GM12878 (cell line): ENCODE results near the gene GRIK4. TPM values are rescaled to one million over a fixed set of nuclear protein-coding genes. Genes with fewer than 3 reads are reported as not detected.

ENCODE experiments used
- ATAC-seq: fragments of 200-7000 bp; cut with Tn5 transposase; 3 replicates; pipeline ENCODE4 v1.9.1; 2020; ENCODE audit warnings: mild to moderate bottlenecking, moderate library complexity
- BruUV-seq: library from RNA; stranded (reverse); fragments of 400-500 nt; replicated peaks from 2 replicates; lab custom pipeline; 2021; lab: Mats Ljungman, UMichigan
- CTCF ChIA-PET: fragments of 300-600 bp; sonication (Branson Sonifier 250); formaldehyde crosslinking; extraction: SDS; loops from one replicate; lab custom pipeline; 2021; ENCODE audit warnings: inconsistent platforms; lab: Yijun Ruan, JAX
- POLR2A ChIA-PET: fragments of 350-600 bp; formaldehyde crosslinking; extraction: SDS; loops from one replicate; lab custom pipeline; 2021; ENCODE audit warnings: inconsistent platforms; lab: Charles Lee
- RAD21 ChIA-PET: fragments of 300-600 bp; sonication (Branson Sonifier 250); formaldehyde crosslinking; loops from one replicate; lab custom pipeline; 2023; ENCODE audit warnings: antibody characterized with exemption; ENCODE audit not compliant: unreplicated experiment; lab: Charles Lee
- SMC1A ChIA-PET: fragments of 300-600 bp; sonication (Branson Sonifier 250); formaldehyde crosslinking; loops from one replicate; lab custom pipeline; 2023; ENCODE audit not compliant: unreplicated experiment, uncharacterized antibody; lab: Charles Lee
- DNase-seq: peaks from one replicate; pipeline ENCODE4 v3.0.0-alpha.2; 2011; ENCODE audit warnings: low read depth, low spot score
- FAIRE-seq: peaks from 3 replicates; lab custom pipeline; 2011; peaks lifted over from hg19 to GRCh38; lab: Jason Lieb, UNC
- H2AFZ ChIP-seq: 2 replicates; pipeline ENCODE4 v1.6.0; 2011; ENCODE audit warnings: low read depth, low read length, control low read depth; ENCODE audit not compliant: control insufficient read depth
- H3K27ac ChIP-seq: 2 replicates; pipeline ENCODE4 v1.5.1; 2011; ENCODE audit warnings: control low read depth; ENCODE audit not compliant: control insufficient read depth, insufficient read depth
- H3K27me3 ChIP-seq, 2 experiments: replicated peaks in 1 of 2; 2 replicates each; pipeline versions ENCODE4 v1.6.0 to v1.6.1; 2011; ENCODE audit warnings: low read length in 1 of 2; ENCODE audit not compliant: control insufficient read depth in 2 of 2, insufficient read depth in 2 of 2
- H3K36me3 ChIP-seq, 2 experiments: 2 replicates each; pipeline ENCODE4 v1.5.1; 2011; ENCODE audit warnings: low read length in 1 of 2; ENCODE audit not compliant: control insufficient read depth in 2 of 2, insufficient read depth in 2 of 2
- H3K4me1 ChIP-seq: 2 replicates; pipeline ENCODE4 v1.6.1; 2011; ENCODE audit warnings: mild to moderate bottlenecking, low read length, moderate library complexity, mixed read lengths; ENCODE audit not compliant: control insufficient read depth, insufficient read depth
- H3K4me2 ChIP-seq: 2 replicates; pipeline ENCODE4 v1.6.0; 2011; ENCODE audit warnings: control low read depth; ENCODE audit not compliant: control insufficient read depth, insufficient read depth
- H3K4me3 ChIP-seq: fragments of 200-600 bp; sonication (generic); 2 replicates; pipeline ENCODE4 v1.5.1; 2016
- H3K79me2 ChIP-seq: 2 replicates; pipeline ENCODE4 v1.6.0; 2011; ENCODE audit warnings: low read length; ENCODE audit not compliant: control insufficient read depth, insufficient read depth
- H3K9ac ChIP-seq: 2 replicates; pipeline ENCODE4 v1.8.0; 2011; ENCODE audit warnings: low read length, control low read depth, mixed read lengths; ENCODE audit not compliant: control insufficient read depth, insufficient read depth
- H3K9me3 ChIP-seq: replicated peaks from 3 replicates; pipeline ENCODE4 v1.5.1; 2011; ENCODE audit warnings: mild to moderate bottlenecking, low read length; ENCODE audit not compliant: control insufficient read depth, insufficient read depth
- H4K20me1 ChIP-seq: 2 replicates; pipeline ENCODE4 v1.6.0; 2011; ENCODE audit not compliant: control insufficient read depth, insufficient read depth
- CEBPB ChIP-seq, 2 experiments: fragments of 150-350 bp in 1 of 2; IDR thresholded peaks; 2 replicates each; pipeline ENCODE4 v1.6.1; 2012 to 2014; ENCODE audit warnings: low read depth in 2 of 2, low read length in 2 of 2, borderline replicate concordance in 1 of 2, inconsistent platforms in 1 of 2
- CREM ChIP-seq: IDR thresholded peaks from 2 replicates; pipeline ENCODE4 v1.6.1; 2014; ENCODE audit warnings: antibody characterized with exemption, low read depth
- CUX1 ChIP-seq: IDR thresholded peaks from 2 replicates; pipeline ENCODE4 v1.6.1; 2012; ENCODE audit warnings: improper control_type of control experiment, low read depth, low read length; ENCODE audit not compliant: insufficient replicate concordance
- NRF1 ChIP-seq: conservative IDR thresholded peaks from 2 replicates; pipeline ENCODE4 v1.6.1; 2011; ENCODE audit warnings: mild to moderate bottlenecking, low read depth, low read length, improper control_type of control experiment
- ZBTB40 ChIP-seq: fragments of 450-650 bp; IDR thresholded peaks from 2 replicates; pipeline ENCODE4 v1.6.1; 2016; ENCODE audit warnings: mild to moderate bottlenecking, moderate library complexity, borderline replicate concordance
- WGBS: methylation state at CpG from one replicate; pipeline ENCODE4 v1.1.6; 2016; ENCODE audit warnings: low lambda C conversion rate; ENCODE audit not compliant: insufficient replicate concordance, insufficient coverage; ENCODE audit errors: missing lambda C conversion rate; 5-methylcytosine and 5-hydroxymethylcytosine counted together
- in situ Hi-C: fragments of 300-500 bp; cut with MboI; formaldehyde crosslinking; loops from 9 replicates; pipeline ENCODE4 v1.14.3; 2018; ENCODE audit warnings: mixed read lengths
- intact Hi-C: fragments of 100-400 bp; cut with micrococcal nuclease; formaldehyde crosslinking; loops from one replicate; pipeline ENCODE4 v1.14.2; 2022; ENCODE audit not compliant: unreplicated experiment
- polyA plus RNA-seq, 11 experiments: library from polyadenylated mRNA; depleted of rRNA in 4 of 11; unstranded in 6 of 11; stranded (reverse) in 5 of 11; fragments of >200 nt; fragmentation: Nextera tagmentation in 4 of 11; fragmentation: Illumina TruSeq in 1 of 11; extraction: Ambion mirVana in 4 of 11; extraction: Trizol in 1 of 11; gene quantifications; 1 replicate in 1 of 11; 2 replicates in 10 of 11; pipeline versions ENCODE4 v1.2.1 to v1.2.3, GENCODE V29; 2011 to 2016; ENCODE audit warnings: inconsistent platforms in 2 of 11, missing spikeins in 2 of 11, low read depth in 1 of 11
- total RNA-seq, 4 experiments: library from RNA; depleted of rRNA in 3 of 4; stranded (reverse); fragments of >200 nt in 3 of 4; fragmentation: Illumina TruSeq in 1 of 4; extraction: Trizol in 1 of 4; gene quantifications; 2 replicates each; pipeline versions ENCODE4 v1.2.1 to v1.2.3, GENCODE V29; 2013 to 2021

GRIK4 gene
- total and polyA plus RNA-seq, 10 of the 15 experiments (the other 5 are each of a cell fraction or from before 2014, with no cell fraction given), result 0.33 to 3.6 (median 0.72) TPM

DNA sequence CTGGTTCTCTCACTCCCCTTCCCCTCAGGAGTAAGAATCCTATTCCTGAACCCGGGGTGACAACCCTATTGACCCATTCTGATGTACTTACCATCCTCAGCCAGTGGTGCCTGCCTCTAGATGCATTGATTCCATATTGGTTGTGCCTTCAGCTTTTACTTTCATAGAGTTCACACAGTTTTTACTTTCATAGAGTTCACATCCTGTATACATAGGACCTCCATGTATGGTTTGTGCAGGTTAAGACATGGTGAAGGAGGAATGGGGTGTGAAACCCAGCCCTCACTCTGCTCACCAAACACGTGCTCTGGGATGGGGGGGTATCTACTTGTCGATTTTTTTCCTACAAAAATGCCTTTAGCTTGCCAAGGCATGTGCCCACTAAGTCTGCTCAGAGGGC, 406.7 kb downstream of the GRIK4 start (continued):
- TF ChIP-seq CUX1, result no peak
- TF ChIP-seq, all 136 proteins: peak for 0

GRCh38 chr11:120919045-120919444, 407.5 kb downstream of the GRIK4 start:
- WGBS, result 80% methylated on average over 7 of the region's 7 CpGs
- no peaks in the 10 kb centered on the region for H4K20me1 ChIP-seq
- no peaks in the 10 kb centered on the region; a peak in 1 of 4 replicates for H3K36me3 ChIP-seq
- BruUV-seq, result no TSS peak
- no peaks in the 10 kb centered on the region for H3K79me2 ChIP-seq
- H3K4me1 ChIP-seq, result peaks cover 13% of the 10 kb centered on the region
- ChIA-PET SMC1A (interaction anchor here (1.3 to 3.0 kb wide), 3 partner anchors 9 to 79 kb away, joined by 4 to 9 read pairs (median 4); no protein-coding TSS in a partner anchor), RAD21 (no interaction called here), POLR2A (no interaction called here), CTCF (interaction anchor here (13.2 kb wide), 1 partner anchor 9 kb away, joined by 179 read pairs; no protein-coding TSS in a partner anchor)
- intact Hi-C loops (no loop called here), in situ Hi-C loops (no loop called here)
- no peak overlapping the region for H3K27ac ChIP-seq
- no peak overlapping the region for H3K9ac ChIP-seq
- FAIRE-seq (no peak), ATAC-seq (no peak), DNase-seq (no peak)
- TF ChIP-seq CREM, result no peak
- no peak for TF ChIP-seq NRF1
- no peak for TF ChIP-seq ZBTB40
- TF ChIP-seq CEBPB (IDR thresholded peaks at IDR 0.05; ENCODE audit: borderline replicate concordance in 1 of 2, low read depth in 2 of 2, low read length in 2 of 2), result no peak
- H3K4me2 ChIP-seq, result no peak overlapping the region
- H3K4me3 ChIP-seq, result no peak overlapping the region
- no peaks in the 10 kb centered on the region for H3K27me3 ChIP-seq
- no peaks in the 10 kb centered on the region for H3K9me3 ChIP-seq
- no peak overlapping the region for H2AFZ ChIP-seq
